ENCODE results near the gene SYNPO2.
A peak's percentile ranks its signal among the peaks of the same experiment; 100 is the strongest.

The SYNPO2 gene

DNA sequence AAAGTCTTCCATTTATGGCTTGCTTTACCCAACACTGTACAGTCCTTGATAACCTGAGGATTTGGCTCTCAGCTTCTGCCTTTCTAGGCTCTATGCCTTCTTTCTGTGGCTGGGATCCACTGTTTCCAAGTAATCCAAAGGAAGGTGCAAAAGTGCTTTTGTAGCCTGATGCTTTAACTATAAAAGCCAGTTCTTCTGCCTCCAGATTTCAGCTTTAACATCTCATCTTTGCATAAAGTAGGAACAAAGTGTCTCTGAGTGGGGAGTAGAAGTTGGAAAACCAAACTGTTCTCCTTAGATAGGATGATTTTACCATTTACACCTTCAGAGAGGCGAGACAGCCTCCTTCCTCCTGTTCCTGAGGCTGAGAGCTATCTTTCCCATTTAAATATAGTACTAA lies 41.7 kb upstream of the SYNPO2 start:
- no peak for DNase-seq (ENCODE audit: low read depth)
- no peak overlapping the region for H3K4me3 ChIP-seq (ENCODE audit: low read depth, low read length)
- no peak for TF ChIP-seq MYC (IDR thresholded peaks at IDR 0.05; ENCODE audit: low read depth, low read length)

DNA sequence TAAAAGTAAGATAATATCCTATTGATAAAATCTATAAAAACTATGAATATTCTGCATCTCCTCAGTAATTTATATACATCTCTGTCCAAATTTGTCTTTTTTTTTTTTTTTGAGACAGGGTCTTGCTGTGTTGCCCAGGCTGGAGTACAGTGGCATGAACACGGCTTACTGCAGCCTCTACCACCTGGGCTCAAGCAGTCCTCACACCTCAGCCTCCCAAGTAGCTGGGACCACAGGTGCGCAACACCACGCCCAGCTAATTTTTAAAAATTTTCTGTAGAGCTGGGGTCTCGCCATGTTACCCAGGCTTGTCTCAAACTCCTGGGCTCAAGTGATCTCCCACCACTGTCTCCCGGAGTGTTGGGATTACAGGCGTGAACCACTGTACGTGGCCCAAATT lies 40.4 kb upstream of the SYNPO2 start:
- TF ChIP-seq, protein P1, sequence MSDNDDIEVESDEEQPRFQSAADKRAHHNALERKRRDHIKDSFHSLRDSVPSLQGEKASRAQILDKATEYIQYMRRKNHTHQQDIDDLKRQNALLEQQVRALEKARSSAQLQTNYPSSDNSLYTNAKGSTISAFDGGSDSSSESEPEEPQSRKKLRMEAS (IDR thresholded peaks at IDR 0.05; ENCODE audit: low read depth, low read length) = no peak
- TF ChIP-seq MYC (IDR thresholded peaks at IDR 0.05; ENCODE audit: low read depth, low read length) (no peak), POLR2A (IDR thresholded peaks at IDR 0.05; ENCODE audit: extremely low read depth, insufficient read length) (no peak)
- TF ChIP-seq, protein P2, sequence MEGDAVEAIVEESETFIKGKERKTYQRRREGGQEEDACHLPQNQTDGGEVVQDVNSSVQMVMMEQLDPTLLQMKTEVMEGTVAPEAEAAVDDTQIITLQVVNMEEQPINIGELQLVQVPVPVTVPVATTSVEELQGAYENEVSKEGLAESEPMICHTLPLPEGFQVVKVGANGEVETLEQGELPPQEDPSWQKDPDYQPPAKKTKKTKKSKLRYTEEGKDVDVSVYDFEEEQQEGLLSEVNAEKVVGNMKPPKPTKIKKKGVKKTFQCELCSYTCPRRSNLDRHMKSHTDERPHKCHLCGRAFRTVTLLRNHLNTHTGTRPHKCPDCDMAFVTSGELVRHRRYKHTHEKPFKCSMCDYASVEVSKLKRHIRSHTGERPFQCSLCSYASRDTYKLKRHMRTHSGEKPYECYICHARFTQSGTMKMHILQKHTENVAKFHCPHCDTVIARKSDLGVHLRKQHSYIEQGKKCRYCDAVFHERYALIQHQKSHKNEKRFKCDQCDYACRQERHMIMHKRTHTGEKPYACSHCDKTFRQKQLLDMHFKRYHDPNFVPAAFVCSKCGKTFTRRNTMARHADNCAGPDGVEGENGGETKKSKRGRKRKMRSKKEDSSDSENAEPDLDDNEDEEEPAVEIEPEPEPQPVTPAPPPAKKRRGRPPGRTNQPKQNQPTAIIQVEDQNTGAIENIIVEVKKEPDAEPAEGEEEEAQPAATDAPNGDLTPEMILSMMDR (IDR thresholded peaks at IDR 0.05; ENCODE audit: low read depth, low read length) = no peak
- no peak overlapping the region for H3K4me3 ChIP-seq (ENCODE audit: low read depth, low read length)
- no peak for DNase-seq (ENCODE audit: low read depth)

DNA sequence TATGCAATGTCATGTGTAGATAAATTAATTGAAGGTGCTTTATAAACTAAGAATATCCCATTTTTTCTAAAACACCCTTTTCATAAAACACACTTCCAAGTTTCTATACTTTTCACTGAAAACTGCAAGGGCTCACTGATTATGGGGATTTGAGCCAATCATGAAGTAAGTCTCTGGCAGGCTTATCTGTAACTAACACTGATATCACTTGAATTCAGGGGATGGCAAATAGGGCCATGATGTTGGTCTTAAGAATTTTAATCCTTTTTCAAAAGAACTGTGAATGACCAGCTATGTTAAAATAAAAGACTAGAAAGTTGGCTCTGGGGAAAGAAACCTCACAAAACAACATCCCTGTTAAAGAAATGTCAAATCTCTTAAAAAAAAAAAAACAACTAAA lies 39.8 kb upstream of the SYNPO2 start:
- no peak overlapping the region for H3K4me3 ChIP-seq (ENCODE audit: low read depth, low read length)
- TF ChIP-seq, protein P1 (IDR thresholded peaks at IDR 0.05; ENCODE audit: low read depth, low read length) = no peak
- TF ChIP-seq MYC (IDR thresholded peaks at IDR 0.05; ENCODE audit: low read depth, low read length) (no peak), POLR2A (IDR thresholded peaks at IDR 0.05; ENCODE audit: extremely low read depth, insufficient read length) (no peak)
- TF ChIP-seq, protein P2 (IDR thresholded peaks at IDR 0.05; ENCODE audit: low read depth, low read length) = no peak
- no peak for DNase-seq (ENCODE audit: low read depth)

DNA sequence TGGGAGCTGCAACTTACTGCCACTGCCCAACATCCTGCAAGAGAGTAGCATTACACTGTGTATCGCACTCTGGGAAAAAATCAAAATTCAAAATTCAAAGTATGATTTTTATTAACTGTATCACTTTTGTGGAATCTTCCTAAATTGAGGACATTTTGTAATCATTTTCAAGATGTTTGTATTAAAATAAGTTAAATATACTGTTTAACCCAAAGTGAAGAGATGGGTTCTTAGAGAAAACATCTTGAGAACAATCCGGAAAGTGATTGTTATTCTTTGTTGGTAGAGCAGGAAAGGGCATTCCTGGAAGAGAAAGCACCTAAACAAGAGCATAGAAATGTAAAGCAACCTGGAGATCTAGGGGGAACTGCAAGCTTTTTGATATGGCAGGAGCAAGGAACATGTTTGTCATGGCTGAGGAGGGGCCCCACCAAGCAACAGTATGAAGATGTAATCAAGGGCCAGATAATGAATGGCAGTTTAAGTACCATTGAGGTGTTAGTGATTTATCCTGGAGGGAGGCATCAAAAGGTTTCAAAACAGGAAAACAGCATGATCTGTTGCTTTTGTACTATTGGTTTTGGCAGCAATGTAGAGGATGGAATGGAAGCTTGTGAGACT lies 38.7 kb upstream of the SYNPO2 start:
- TF ChIP-seq POLR2A (IDR thresholded peaks at IDR 0.05; ENCODE audit: extremely low read depth, insufficient read length) (no peak), MYC (IDR thresholded peaks at IDR 0.05; ENCODE audit: low read depth, low read length) (no peak)
- TF ChIP-seq, protein P1 (IDR thresholded peaks at IDR 0.05; ENCODE audit: low read depth, low read length) = no peak
- TF ChIP-seq, protein P2 (IDR thresholded peaks at IDR 0.05; ENCODE audit: low read depth, low read length) = no peak
- peak overlapping the region; percentile 61 for H3K4me3 ChIP-seq (ENCODE audit: low read depth, low read length)
- no peak for DNase-seq (ENCODE audit: low read depth)

DNA sequence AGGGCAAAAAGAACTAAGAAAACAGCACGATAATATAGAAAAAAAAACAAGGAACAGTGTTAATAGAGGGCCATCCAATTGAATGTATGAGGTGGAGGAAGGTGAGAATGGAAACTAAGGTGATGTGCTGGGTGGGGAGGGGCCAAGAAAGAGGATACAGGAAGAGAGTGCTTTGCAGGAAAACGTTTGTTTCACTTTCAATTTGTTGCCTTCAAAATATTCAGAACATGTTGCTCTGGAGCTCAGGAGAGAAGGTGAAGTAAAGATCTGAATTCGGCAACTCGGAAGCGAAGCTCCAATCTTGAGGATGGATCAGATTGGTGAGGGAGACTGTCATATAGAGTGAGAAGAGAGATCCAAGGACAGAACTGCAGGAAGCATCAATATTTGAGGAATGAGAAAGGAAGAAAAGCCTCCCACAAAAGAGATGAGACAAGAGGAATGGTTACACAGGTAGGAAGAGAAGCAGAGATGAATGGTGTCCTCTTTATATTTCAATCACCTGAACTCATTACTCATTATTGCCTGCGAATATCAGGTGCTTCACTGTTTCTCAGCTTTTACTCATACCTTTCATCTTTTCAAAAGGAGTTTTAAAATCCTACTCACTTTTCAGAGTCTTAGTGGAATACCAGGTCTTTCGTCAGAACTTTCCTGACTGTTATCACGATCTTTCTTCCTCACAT lies 38.0 kb upstream of the SYNPO2 start:
- peak overlapping the region; percentile 61 for H3K4me3 ChIP-seq (ENCODE audit: low read depth, low read length)
- DNase-seq (ENCODE audit: low read depth) = peak; percentile 43
- TF ChIP-seq, protein P1 (IDR thresholded peaks at IDR 0.05; ENCODE audit: low read depth, low read length) = no peak
- TF ChIP-seq MYC (IDR thresholded peaks at IDR 0.05; ENCODE audit: low read depth, low read length) (no peak), POLR2A (IDR thresholded peaks at IDR 0.05; ENCODE audit: extremely low read depth, insufficient read length) (no peak)
- TF ChIP-seq, protein P2 (IDR thresholded peaks at IDR 0.05; ENCODE audit: low read depth, low read length) = no peak

DNA sequence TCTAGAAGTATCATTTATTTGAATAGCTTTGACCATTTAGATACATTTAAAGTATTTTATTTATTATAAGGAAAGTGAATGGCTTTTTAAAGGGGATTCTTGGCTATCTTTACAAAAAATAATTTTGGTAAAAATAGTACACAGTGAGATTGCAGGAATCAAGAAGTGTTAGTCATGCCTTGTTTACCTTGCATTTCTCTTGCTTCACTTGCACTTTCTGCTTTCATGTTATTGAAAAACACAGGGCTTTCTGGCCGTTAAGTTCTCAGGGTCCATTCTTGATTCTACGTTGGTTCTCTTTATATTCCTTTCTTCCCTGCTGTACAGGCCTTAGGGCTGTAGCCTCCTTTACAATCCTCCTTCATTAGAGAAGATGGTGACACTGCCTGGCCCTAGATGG lies 30.9 kb upstream of the SYNPO2 start:
- DNase-seq (ENCODE audit: low read depth) = no peak
- H3K4me3 ChIP-seq (ENCODE audit: low read depth, low read length) = no peak overlapping the region
- TF ChIP-seq MYC (IDR thresholded peaks at IDR 0.05; ENCODE audit: low read depth, low read length) = no peak
- TF ChIP-seq, protein P2 (IDR thresholded peaks at IDR 0.05; ENCODE audit: low read depth, low read length) = no peak
- no peak for TF ChIP-seq POLR2A (IDR thresholded peaks at IDR 0.05; ENCODE audit: extremely low read depth, insufficient read length)
- TF ChIP-seq, protein P1 (IDR thresholded peaks at IDR 0.05; ENCODE audit: low read depth, low read length) = no peak

Data from NB4 (cell line).